Renal cortex interstitium (tissue), 15 donors: ENCODE measurements around the gene GOLGA8M. TPM values are rescaled to one million over a fixed set of nuclear protein-coding genes. Genes with fewer than 3 reads are reported as not detected.
"Not testable (repeated sequence)": the region's sequence is repeated elsewhere in the genome, so short reads cannot be mapped to it uniquely, and the experiment has no call there.

ENCODE experiments used
- DNase-seq, 11 donors: peaks; one replicate each; pipeline ENCODE4 v3.0.0-alpha.2; 2013; ENCODE audit warnings: low read depth in 9 of 11, low spot score in 4 of 11; ENCODE audit errors: extremely low read depth in 1 of 11
- long read RNA-seq, 16 experiments: transcript quantifications; one replicate each; lab custom pipeline, GENCODE V29; 2026
- polyA plus RNA-seq, 3 donors: library from polyadenylated mRNA; unstranded; fragments of 120-200 nt; gene quantifications; one replicate each; pipeline ENCODE4 v1.2.1, GENCODE V29; 2013; ENCODE audit not compliant: insufficient read length in 3 of 3

Gene GOLGA8M, protein sequence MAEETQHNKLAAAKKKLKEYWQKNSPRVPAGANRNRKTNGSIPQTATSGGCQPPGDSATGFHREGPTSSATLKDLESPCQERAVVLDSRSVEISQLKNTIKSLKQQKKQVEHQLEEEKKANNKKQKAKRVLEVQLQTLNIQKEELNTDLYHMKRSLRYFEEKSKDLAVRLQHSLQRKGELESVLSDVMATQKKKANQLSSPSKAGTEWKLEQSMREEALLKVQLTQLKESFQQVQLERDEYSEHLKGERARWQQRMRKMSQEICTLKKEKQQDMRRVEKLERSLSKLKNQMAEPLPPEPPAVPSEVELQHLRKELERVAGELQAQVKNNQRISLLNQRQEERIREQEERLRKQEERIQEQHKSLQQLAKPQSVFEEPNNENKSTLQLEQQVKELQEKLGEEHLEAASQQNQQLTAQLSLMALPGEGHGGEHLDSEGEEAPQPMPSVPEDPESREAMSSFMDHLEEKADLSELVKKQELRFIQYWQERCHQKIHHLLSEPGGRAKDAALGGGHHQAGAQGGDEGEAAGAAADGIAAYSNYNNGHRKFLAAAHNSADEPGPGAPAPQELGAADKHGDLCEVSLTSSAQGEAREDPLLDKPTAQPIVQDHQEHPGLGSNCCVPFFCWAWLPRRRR
- polyA plus RNA-seq = 1 to 10 TPM; 1.8 to 4.7 (median 2.5) TPM
- long read RNA-seq, donor 1 = 0 reads
- long read RNA-seq, donor 2 = 0 reads
- long read RNA-seq, donor 3 = 0 reads
- long read RNA-seq, donor 4 = 0 reads
- long read RNA-seq, donor 5 = 0 reads
- long read RNA-seq, donor 6 = 0 reads
- long read RNA-seq, donor 7 = 0 reads
- long read RNA-seq, donor 8 = 0 reads
- long read RNA-seq, donor 9 = 0 reads
- long read RNA-seq, donor 10 = 0 reads
- long read RNA-seq, donor 11 = 0 reads
- long read RNA-seq, donor 12 = 0 reads
- long read RNA-seq, donor 13 = 0 reads
- long read RNA-seq, donor 14 = 0 reads
- long read RNA-seq, donor 15 = 0 reads
- long read RNA-seq, donor 16 = 0 reads

DNA sequence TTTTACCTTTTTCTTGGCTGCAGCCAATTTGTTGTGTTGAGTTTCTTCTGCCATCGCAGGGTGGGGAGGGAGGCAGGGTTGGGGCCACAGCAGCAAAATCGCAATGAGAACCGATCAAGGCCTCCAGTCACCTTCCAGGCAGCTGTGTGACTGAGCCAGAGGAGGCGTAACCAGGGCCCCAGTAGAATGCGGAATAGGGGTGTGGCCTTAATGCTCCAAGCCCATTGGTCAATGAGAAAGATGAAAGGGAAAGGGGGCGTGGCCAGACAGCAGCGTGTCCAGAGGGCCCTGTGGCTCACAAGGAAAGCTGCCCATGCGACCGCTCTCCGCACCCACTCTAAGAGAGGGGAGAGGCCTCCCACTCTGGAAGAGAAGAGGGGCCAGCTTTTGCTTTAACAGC, at the start of gene GOLGA8M:
TSS of gene GOLGA8M (minus strand) at position 152 of the 400 bp plus-strand sequence. CDS start at position 54, 98 bp downstream.
- DNase-seq = not testable (repeated sequence)

DNA sequence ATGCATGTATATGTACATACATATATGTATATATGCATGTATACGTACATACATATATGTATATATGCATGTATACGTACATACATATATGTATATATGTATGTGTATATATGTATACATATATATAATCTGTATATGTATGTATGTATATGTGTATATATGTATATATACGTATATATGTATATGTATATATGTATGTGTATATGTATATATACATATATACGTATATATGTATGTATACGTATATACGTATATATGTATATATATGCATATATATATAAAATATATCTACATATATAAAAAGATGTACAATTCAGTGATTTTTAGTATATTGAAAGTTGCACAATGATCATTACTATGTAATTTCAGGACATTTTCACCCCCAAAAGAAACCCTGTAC, 30.7 kb upstream of the GOLGA8M start:
- not testable (repeated sequence) for DNase-seq

- DNase-seq = not testable (repeated sequence)
These were observed 26.5 kb upstream of the GOLGA8M start for GRCh38 chr15:28738590-28739292.

- not testable (repeated sequence) for DNase-seq
These were observed 26.0 kb upstream of the GOLGA8M start for GRCh38 chr15:28738200-28738561.

- peak in 7 of 11 donors; percentile 4 to 25 (median 8) for DNase-seq
These were observed 25.4 kb upstream of the GOLGA8M start for GRCh38 chr15:28737521-28738199.

- peak in 2 of 11 donors; percentile 8 to 14 for DNase-seq
These were observed 15.8 kb upstream of the GOLGA8M start for GRCh38 chr15:28728061-28728460.

- DNase-seq = not testable (repeated sequence)
These were observed 14.8 kb upstream of the GOLGA8M start for GRCh38 chr15:28727026-28727425.

DNA sequence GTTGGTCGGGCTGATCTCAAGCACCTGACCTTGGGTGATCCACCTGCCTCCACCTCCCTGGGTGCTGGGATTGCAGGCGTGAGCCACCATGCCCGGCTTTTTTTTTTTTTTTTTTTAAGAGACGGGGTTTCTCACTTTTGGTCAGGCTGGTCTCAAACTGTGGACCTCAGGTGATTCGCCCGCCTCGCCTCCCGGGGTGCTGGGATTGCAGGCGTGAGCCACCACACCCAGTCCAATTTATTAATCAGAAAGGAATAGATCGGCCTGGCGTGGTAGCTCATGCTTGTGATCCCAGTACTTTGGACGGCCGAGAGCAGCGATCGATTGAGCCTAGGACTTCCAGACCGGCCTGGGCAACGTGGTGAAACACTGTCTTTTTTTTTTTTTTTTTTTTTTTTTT, 13.9 kb upstream of the GOLGA8M start:
- DNase-seq = no peak

DNA sequence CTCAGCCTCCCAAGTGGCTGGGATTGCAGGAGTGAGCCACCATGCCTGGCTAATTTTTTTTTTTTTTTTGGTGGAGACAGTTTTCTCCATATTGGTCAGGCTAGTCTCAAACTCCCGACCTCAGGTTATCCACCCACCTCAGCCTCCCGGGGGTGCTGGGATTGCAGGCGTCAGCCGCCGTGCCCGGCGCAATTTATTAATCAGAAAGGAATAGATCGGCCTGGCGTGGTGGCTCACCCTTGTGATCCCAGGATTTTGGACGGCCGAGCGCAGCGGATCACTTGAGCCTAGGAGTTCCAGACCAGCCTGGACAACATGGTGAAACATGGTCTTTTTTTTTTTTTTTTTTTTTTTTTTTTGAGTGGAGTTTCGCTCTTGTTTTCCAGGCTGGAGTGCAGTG, 13.3 kb upstream of the GOLGA8M start:
- DNase-seq = no peak

DNA sequence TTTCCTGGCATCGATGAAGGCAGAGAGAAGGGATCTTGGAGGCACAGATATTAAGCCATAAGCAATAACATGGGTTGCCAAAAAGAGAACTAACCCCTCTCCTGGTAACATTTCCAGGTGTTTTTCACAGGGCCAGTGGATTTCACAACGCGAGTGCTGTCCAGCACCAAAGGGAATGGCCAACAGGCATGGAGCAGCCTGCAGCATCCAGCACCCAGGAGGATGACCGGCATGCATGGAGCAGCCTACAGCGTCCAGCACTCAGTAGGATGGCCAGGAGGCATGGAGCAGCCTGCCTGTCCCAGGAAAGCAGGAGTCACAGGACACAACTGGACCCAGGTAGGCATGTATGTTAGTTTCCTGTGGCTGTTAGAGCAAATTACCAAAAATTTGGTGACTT, 11.8 kb upstream of the GOLGA8M start:
- DNase-seq = not testable (repeated sequence)

GRCh38 chr15:28719626-28720025, 7.4 kb upstream of the GOLGA8M start:
- not testable (repeated sequence) for DNase-seq

- not testable (repeated sequence) for DNase-seq
These were observed 6.4 kb upstream of the GOLGA8M start for GRCh38 chr15:28718576-28718975.

DNA sequence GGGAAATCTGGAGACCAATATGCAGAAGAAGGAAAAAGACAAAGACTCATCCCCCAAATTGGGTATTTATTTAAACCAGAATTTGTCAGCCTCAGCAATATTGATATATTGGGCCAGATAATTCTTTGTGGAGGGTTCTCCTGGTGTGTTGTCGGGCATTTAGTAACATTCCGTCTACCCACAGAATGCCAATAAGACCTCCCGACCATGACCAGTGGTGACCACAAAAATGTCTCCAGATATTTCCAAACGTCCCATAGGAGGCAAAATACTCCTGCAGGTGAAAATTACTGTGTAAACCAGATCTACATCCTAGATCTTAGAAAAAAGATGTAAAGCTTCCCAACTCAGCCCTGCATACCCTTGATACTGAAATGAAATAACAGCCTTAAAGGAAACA, 2.0 kb upstream of the GOLGA8M start:
- not testable (repeated sequence) for DNase-seq

- DNase-seq = not testable (repeated sequence)
These were observed 8.3 kb downstream of the GOLGA8M start for GRCh38 chr15:28703927-28704326.

- not testable (repeated sequence) for DNase-seq
These were observed 9.8 kb downstream of the GOLGA8M start for GRCh38 chr15:28702427-28702826.

GRCh38 chr15:28694006-28694751, 18.0 kb downstream of the GOLGA8M start:
- DNase-seq = not testable (repeated sequence)

GRCh38 chr15:28693021-28693420, 19.2 kb downstream of the GOLGA8M start:
- DNase-seq = not testable (repeated sequence)

DNA sequence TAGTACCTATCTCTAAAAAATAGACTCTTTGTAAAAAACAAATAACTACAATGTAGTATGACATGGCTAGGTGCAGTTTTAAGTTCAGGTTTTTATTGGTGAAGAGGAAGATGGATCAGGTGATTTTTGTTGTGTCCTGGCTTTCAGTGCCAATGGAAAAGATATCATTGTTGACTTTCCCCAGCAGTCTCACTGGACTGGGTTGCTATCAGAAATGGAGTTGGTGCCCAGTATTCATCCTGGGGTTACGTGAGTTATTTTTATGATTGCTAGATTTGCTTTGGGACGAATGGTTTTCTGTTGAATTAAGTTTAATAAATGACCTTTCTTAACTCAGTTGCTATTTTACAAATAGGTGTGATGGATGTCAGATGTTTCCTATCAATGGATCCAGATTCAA, 38.7 kb downstream of the GOLGA8M start:
- DNase-seq = not testable (repeated sequence)
